H9 (cell line): ENCODE data around the gene SNAI3. TPM values are rescaled to one million over a fixed set of nuclear protein-coding genes. Genes with fewer than 3 reads are reported as not detected.
A peak's percentile ranks its signal among the peaks of the same experiment; 100 is the strongest.

Source experiments
- DNase-seq: peaks from one replicate; pipeline ENCODE4 v3.0.0-alpha.2; 2017
- H2AFZ ChIP-seq: one replicate; pipeline ENCODE4 v1.6.1; 2013; ENCODE audit warnings: mild to moderate bottlenecking, low read length, control low read depth, moderate library complexity
- H2AK5ac ChIP-seq: 2 replicates; pipeline ENCODE4 v1.6.1; 2013; ENCODE audit warnings: low read length, control low read depth, mixed read lengths; ENCODE audit not compliant: insufficient read length
- H2BK120ac ChIP-seq: one replicate; pipeline ENCODE4 v1.6.1; 2013; ENCODE audit warnings: low read depth, mild to moderate bottlenecking, low read length, control low read depth, inconsistent platforms; ENCODE audit not compliant: poor library complexity, severe bottlenecking
- H2BK12ac ChIP-seq: 2 replicates; pipeline ENCODE4 v1.6.1; 2013; ENCODE audit warnings: low read length, control low read depth, mixed read lengths, low read depth; ENCODE audit not compliant: insufficient read length
- H2BK15ac ChIP-seq: 2 replicates; pipeline ENCODE4 v1.6.1; 2013; ENCODE audit warnings: low read depth, low read length, control low read depth
- H2BK20ac ChIP-seq: one replicate; pipeline ENCODE4 v1.6.1; 2013; ENCODE audit warnings: low read depth, mild to moderate bottlenecking, low read length, control low read depth, inconsistent platforms; ENCODE audit not compliant: poor library complexity, severe bottlenecking
- H2BK5ac ChIP-seq: 2 replicates; pipeline ENCODE4 v1.6.1; 2013; ENCODE audit warnings: low read length, control low read depth, mixed read lengths; ENCODE audit not compliant: insufficient read length
- H3K14ac ChIP-seq: 2 replicates; pipeline ENCODE4 v1.6.1; 2013; ENCODE audit warnings: low read length, control low read depth; ENCODE audit not compliant: insufficient read depth
- H3K18ac ChIP-seq: 2 replicates; pipeline ENCODE4 v1.6.1; 2013; ENCODE audit warnings: low read depth, mild to moderate bottlenecking, mixed read lengths, low read length, control low read depth; ENCODE audit not compliant: insufficient read length
- H3K23ac ChIP-seq: 2 replicates; pipeline ENCODE4 v1.6.1; 2013; ENCODE audit warnings: low read length, control low read depth, mixed read lengths, low read depth; ENCODE audit not compliant: insufficient read length
- H3K23me2 ChIP-seq: 2 replicates; pipeline ENCODE4 v1.6.1; 2013; ENCODE audit warnings: low read depth, mild to moderate bottlenecking, mixed read lengths, low read length, control low read depth; ENCODE audit not compliant: insufficient read length, poor library complexity, severe bottlenecking
- H3K27ac ChIP-seq: 2 replicates; pipeline ENCODE4 v1.5.1; 2013; ENCODE audit warnings: low read length, control low read depth, mixed read lengths, low read depth; ENCODE audit not compliant: insufficient read length
- H3K27me3 ChIP-seq: 2 replicates; pipeline ENCODE4 v1.6.1; 2013; ENCODE audit warnings: low read length, control low read depth, inconsistent platforms; ENCODE audit not compliant: insufficient read depth
- H3K4ac ChIP-seq: 2 replicates; pipeline ENCODE4 v1.6.1; 2013; ENCODE audit warnings: low read depth, mild to moderate bottlenecking, control low read depth, inconsistent platforms, low read length, moderate library complexity
- H3K4me1 ChIP-seq: 2 replicates; pipeline ENCODE4 v1.6.1; 2013; ENCODE audit warnings: low read length, control low read depth, inconsistent platforms; ENCODE audit not compliant: insufficient read depth
- H3K4me2 ChIP-seq: 2 replicates; pipeline ENCODE4 v1.6.1; 2013; ENCODE audit warnings: low read length, control low read depth, mixed read lengths; ENCODE audit not compliant: insufficient read length, insufficient read depth
- H3K56ac ChIP-seq: 2 replicates; pipeline ENCODE4 v1.6.1; 2013; ENCODE audit warnings: low read depth, mild to moderate bottlenecking, mixed read lengths, low read length, control low read depth; ENCODE audit not compliant: insufficient read length
- H3K79me1 ChIP-seq: 2 replicates; pipeline ENCODE4 v1.6.1; 2013; ENCODE audit warnings: low read depth, mild to moderate bottlenecking, moderate library complexity, low read length, control low read depth, inconsistent platforms; ENCODE audit not compliant: insufficient read depth, poor library complexity, severe bottlenecking
- H3K79me2 ChIP-seq: 2 replicates; pipeline ENCODE4 v1.6.1; 2013; ENCODE audit warnings: low read length, control low read depth, inconsistent platforms; ENCODE audit not compliant: insufficient read depth
- H3K9ac ChIP-seq: 2 replicates; pipeline ENCODE4 v1.6.1; 2013; ENCODE audit warnings: low read length, control low read depth, mixed read lengths; ENCODE audit not compliant: insufficient read length; ENCODE audit errors: extremely low read depth
- H3K9me3 ChIP-seq: one replicate; pipeline ENCODE4 v1.6.1; 2013; ENCODE audit warnings: low read depth, low read length, inconsistent platforms; ENCODE audit not compliant: control insufficient read depth
- H3T11ph ChIP-seq: one replicate; pipeline ENCODE4 v1.6.1; 2013; ENCODE audit warnings: mild to moderate bottlenecking, low read length, control low read depth, inconsistent platforms
- H4K20me1 ChIP-seq: one replicate; pipeline ENCODE4 v1.6.1; 2013; ENCODE audit not compliant: control insufficient read depth, insufficient read length, insufficient read depth
- H4K5ac ChIP-seq: 2 replicates; pipeline ENCODE4 v1.6.1; 2013; ENCODE audit warnings: low read depth, mild to moderate bottlenecking, mixed read lengths, low read length, control low read depth; ENCODE audit not compliant: insufficient read length
- H4K8ac ChIP-seq: replicated peaks from 2 replicates; pipeline ENCODE4 v1.6.1; 2013; ENCODE audit warnings: low read length, control low read depth, mixed read lengths, low read depth; ENCODE audit not compliant: insufficient read length
- H4K91ac ChIP-seq: 2 replicates; pipeline ENCODE4 v1.6.1; 2013; ENCODE audit warnings: low read depth, mild to moderate bottlenecking, moderate library complexity, mixed read lengths, low read length, control low read depth; ENCODE audit not compliant: insufficient read length
- H3K27ac Mint-ChIP-seq, 3 experiments: 2 replicates in 2 of 3; 3 replicates in 1 of 3; pipeline ENCODE4 v1.8.0; 2020 to 2021; ENCODE audit warnings: mixed read lengths in 3 of 3, mild to moderate bottlenecking in 1 of 3, moderate library complexity in 1 of 3
- H3K27me3 Mint-ChIP-seq: 2 replicates; pipeline ENCODE4 v1.8.0; 2021; ENCODE audit warnings: low read depth, mild to moderate bottlenecking, moderate library complexity, mixed read lengths
- H3K36me3 Mint-ChIP-seq, 3 experiments: 2 replicates in 2 of 3; 3 replicates in 1 of 3; pipeline ENCODE4 v1.8.0; 2020 to 2021; ENCODE audit warnings: low read depth in 3 of 3, mixed read lengths in 3 of 3; ENCODE audit not compliant: insufficient read depth in 1 of 3
- H3K4me1 Mint-ChIP-seq, 2 experiments: 2 replicates each; pipeline ENCODE4 v1.8.0; 2020; ENCODE audit warnings: mixed read lengths in 2 of 2
- H3K4me3 Mint-ChIP-seq, 2 experiments: 2 replicates in 1 of 2; 3 replicates in 1 of 2; pipeline ENCODE4 v1.8.0; 2020 to 2021; ENCODE audit warnings: mild to moderate bottlenecking in 2 of 2, mixed read lengths in 2 of 2, moderate library complexity in 1 of 2
- H3K9me3 Mint-ChIP-seq, 2 experiments: 2 replicates in 1 of 2; 3 replicates in 1 of 2; pipeline ENCODE4 v1.8.0; 2020; ENCODE audit warnings: mild to moderate bottlenecking in 2 of 2, mixed read lengths in 2 of 2, moderate library complexity in 1 of 2
- WGBS: extraction: QIAGEN DNeasy Blood & Tissue Kit; methylation state at CpG from one replicate; pipeline ENCODE4 v1.1.7; 2013; ENCODE audit warnings: missing lambda C conversion rate, low lambda C conversion rate, mixed read lengths; ENCODE audit not compliant: insufficient read length; ENCODE audit errors: extremely low coverage; 5-methylcytosine and 5-hydroxymethylcytosine counted together
- total RNA-seq: library from RNA; stranded (reverse); gene quantifications from 2 replicates; pipeline ENCODE4 v1.2.1, GENCODE V29; 2021
- TF ChIP-seq, protein P1 (sequence below): fragments of 200-600 bp; sonication (generic); conservative IDR thresholded peaks from 3 replicates; pipeline ENCODE4 v1.8.0; 2021; ENCODE audit warnings: antibody characterized with exemption, mild to moderate bottlenecking

The SNAI3 gene
- total RNA-seq, 1 experiment from 2014 or later, result 3.2 TPM

GRCh38 chr16:88646345-88647034, 39.8 kb downstream of the SNAI3 start:
- no peak overlapping the region for H3K14ac ChIP-seq
- no peak overlapping the region for H2BK120ac ChIP-seq
- DNase-seq, result no peak
- H2BK20ac ChIP-seq, result no peak overlapping the region
- H3K79me1 ChIP-seq, result peaks cover 3% of the 10 kb centered on the region
- H4K20me1 ChIP-seq, result no peaks in the 10 kb centered on the region
- no CpG with 5 or more reads among the region's 28 CpGs for WGBS
- no peak overlapping the region for H4K91ac ChIP-seq
- no peak overlapping the region for H3T11ph ChIP-seq
- peaks cover 8 to 20% (median 20%) of the 10 kb centered on the region in 3 experiments; a peak in 6 of 7 replicates for H3K36me3 Mint-ChIP-seq
- H3K79me2 ChIP-seq, result no peaks in the 10 kb centered on the region
- H2BK15ac ChIP-seq, result no peak overlapping the region
- H3K4ac ChIP-seq, result no peak overlapping the region
- no peak overlapping the region for H4K5ac ChIP-seq
- peaks cover 8 to 11% of the 10 kb centered on the region in 2 experiments for H3K4me1 Mint-ChIP-seq
- no peaks in the 10 kb centered on the region for H3K9me3 ChIP-seq
- H3K27me3 ChIP-seq, result no peaks in the 10 kb centered on the region
- TF ChIP-seq, protein P1, sequence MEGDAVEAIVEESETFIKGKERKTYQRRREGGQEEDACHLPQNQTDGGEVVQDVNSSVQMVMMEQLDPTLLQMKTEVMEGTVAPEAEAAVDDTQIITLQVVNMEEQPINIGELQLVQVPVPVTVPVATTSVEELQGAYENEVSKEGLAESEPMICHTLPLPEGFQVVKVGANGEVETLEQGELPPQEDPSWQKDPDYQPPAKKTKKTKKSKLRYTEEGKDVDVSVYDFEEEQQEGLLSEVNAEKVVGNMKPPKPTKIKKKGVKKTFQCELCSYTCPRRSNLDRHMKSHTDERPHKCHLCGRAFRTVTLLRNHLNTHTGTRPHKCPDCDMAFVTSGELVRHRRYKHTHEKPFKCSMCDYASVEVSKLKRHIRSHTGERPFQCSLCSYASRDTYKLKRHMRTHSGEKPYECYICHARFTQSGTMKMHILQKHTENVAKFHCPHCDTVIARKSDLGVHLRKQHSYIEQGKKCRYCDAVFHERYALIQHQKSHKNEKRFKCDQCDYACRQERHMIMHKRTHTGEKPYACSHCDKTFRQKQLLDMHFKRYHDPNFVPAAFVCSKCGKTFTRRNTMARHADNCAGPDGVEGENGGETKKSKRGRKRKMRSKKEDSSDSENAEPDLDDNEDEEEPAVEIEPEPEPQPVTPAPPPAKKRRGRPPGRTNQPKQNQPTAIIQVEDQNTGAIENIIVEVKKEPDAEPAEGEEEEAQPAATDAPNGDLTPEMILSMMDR, result no peak
- H2BK5ac ChIP-seq, result no peak overlapping the region
- no peak overlapping the region for H3K9ac ChIP-seq
- H2BK12ac ChIP-seq, result no peak overlapping the region
- H3K4me2 ChIP-seq, result no peak overlapping the region
- no peaks in the 10 kb centered on the region; the same call in 1 of the 2 replicates for H3K4me1 ChIP-seq
- no peak overlapping the region for H4K8ac ChIP-seq
- H3K4me3 Mint-ChIP-seq, result no peak overlapping the region
- peaks cover 1% of the 10 kb centered on the region; the same call in 1 of the 2 replicates for H3K27me3 Mint-ChIP-seq
- H3K9me3 Mint-ChIP-seq, result no peaks in the 10 kb centered on the region; a peak in 1 of 5 replicates
- peak overlapping the region in 1 of 3 experiments; percentile 52; a peak in 1 of 7 replicates for H3K27ac Mint-ChIP-seq
- H3K23ac ChIP-seq, result no peak overlapping the region
- peaks cover 16% of the 10 kb centered on the region for H3K23me2 ChIP-seq
- H3K18ac ChIP-seq, result no peak overlapping the region
- no peak overlapping the region for H2AFZ ChIP-seq
- no peak overlapping the region for H3K27ac ChIP-seq
- no peak overlapping the region for H2AK5ac ChIP-seq
- H3K56ac ChIP-seq, result no peak overlapping the region
